ENCODE data around the gene SPIRE2. TPM values are rescaled to one million over a fixed set of nuclear protein-coding genes. Genes with fewer than 3 reads are reported as not detected.
"Not testable (repeated sequence)": the region's sequence is repeated elsewhere in the genome, so short reads cannot be mapped to it uniquely, and the experiment has no call there.

SPIRE2 gene
- total and polyA plus RNA-seq, 7 donors = 0.82 to 44.0 (median 5.3) TPM

GRCh38 chr16:89791278-89791995, 36.8 kb upstream of the SPIRE2 start:
- no peaks in the 10 kb centered on the region for H3K36me3 ChIP-seq
- TF ChIP-seq POLR2AphosphoS5 (IDR thresholded peaks at IDR 0.05) (no peak), POLR2A (IDR thresholded peaks at IDR 0.05) (no peak)
- H3K27ac ChIP-seq = no peak overlapping the region
- no peaks in the 10 kb centered on the region for H3K9me3 ChIP-seq
- intact Hi-C loops (cut with DNase I) = no loop called here
- no peaks in the 10 kb centered on the region for H3K4me1 ChIP-seq
- no peaks in the 10 kb centered on the region for H3K27me3 ChIP-seq
- H3K4me3 ChIP-seq = no peak overlapping the region
- WGBS, 2 donors = 97 to 98% methylated on average over 16 of the region's 16 CpGs
- DNase-seq = no peak

GRCh38 chr16:89793092-89793491, 35.2 kb upstream of the SPIRE2 start:
- H3K4me3 ChIP-seq, H3K27ac ChIP-seq, H3K27me3 ChIP-seq, H3K9me3 ChIP-seq, H3K4me1 ChIP-seq, H3K36me3 ChIP-seq: not testable (repeated sequence)
- 20 to 38% methylated on average over 12 of the region's 12 CpGs for WGBS, 2 donors
- DNase-seq = peak; percentile 75
- intact Hi-C loops (cut with DNase I) = loop anchor here (1.0 kb wide), 1 partner anchor 93 kb away; no protein-coding TSS in a partner anchor
- TF ChIP-seq CTCF (IDR thresholded peaks at IDR 0.05) = peak; percentile 25 to 59 (median 38)

- intact Hi-C loops (cut with DNase I) = loop anchor here (1.0 kb wide), 1 partner anchor 94 kb away; no protein-coding TSS in a partner anchor
- peaks cover 0 to 8% (median 6%) of the 10 kb centered on the region in 4 donors for H3K4me1 ChIP-seq
- H3K9me3 ChIP-seq = no peaks in the 10 kb centered on the region
- no peak for DNase-seq
- TF ChIP-seq EP300 (IDR thresholded peaks at IDR 0.05) = no peak
- no peak for TF ChIP-seq CTCF (IDR thresholded peaks at IDR 0.05)
- TF ChIP-seq POLR2A (IDR thresholded peaks at IDR 0.05) = no peak
- no peak for TF ChIP-seq POLR2AphosphoS5 (IDR thresholded peaks at IDR 0.05)
- H3K36me3 ChIP-seq = no peaks in the 10 kb centered on the region
- no peaks in the 10 kb centered on the region for H3K27me3 ChIP-seq
- H3K27ac ChIP-seq = no peak overlapping the region
- H3K4me3 ChIP-seq = no peak overlapping the region
- 97% methylated on average over 7 of the region's 7 CpGs for WGBS, 2 donors
Measured at GRCh38 chr16:89793955-89794354, 34.3 kb upstream of the SPIRE2 start.

GRCh38 chr16:89795676-89796075, 32.6 kb upstream of the SPIRE2 start:
- intact Hi-C loops (cut with DNase I) = no loop called here
- DNase-seq = no peak
- 86 to 94% methylated on average over 5 of the region's 5 CpGs for WGBS, 2 donors
- no peak for TF ChIP-seq EP300 (IDR thresholded peaks at IDR 0.05)
- no peak for TF ChIP-seq POLR2A (IDR thresholded peaks at IDR 0.05)
- no peak for TF ChIP-seq CTCF (IDR thresholded peaks at IDR 0.05)
- TF ChIP-seq POLR2AphosphoS5 (IDR thresholded peaks at IDR 0.05) = no peak
- peaks cover 0 to 18% (median 11%) of the 10 kb centered on the region in 4 donors for H3K4me1 ChIP-seq
- H3K27ac ChIP-seq = no peak overlapping the region
- H3K4me3 ChIP-seq = no peak overlapping the region
- no peaks in the 10 kb centered on the region for H3K9me3 ChIP-seq
- no peaks in the 10 kb centered on the region for H3K27me3 ChIP-seq
- H3K36me3 ChIP-seq = no peaks in the 10 kb centered on the region

- H3K36me3 ChIP-seq = no peaks in the 10 kb centered on the region
- no peak overlapping the region for H3K27ac ChIP-seq
- no peaks in the 10 kb centered on the region for H3K9me3 ChIP-seq
- WGBS, 2 donors = 56 to 88% methylated on average over 18 of the region's 18 CpGs
- H3K27me3 ChIP-seq = no peaks in the 10 kb centered on the region
- intact Hi-C loops (cut with DNase I) = no loop called here
- H3K4me3 ChIP-seq = no peak overlapping the region
- peaks cover 0 to 18% (median 11%) of the 10 kb centered on the region in 4 donors for H3K4me1 ChIP-seq
- TF ChIP-seq POLR2AphosphoS5 (IDR thresholded peaks at IDR 0.05) (no peak), CTCF (IDR thresholded peaks at IDR 0.05) (no peak), EP300 (IDR thresholded peaks at IDR 0.05) (no peak), POLR2A (IDR thresholded peaks at IDR 0.05) (no peak)
- DNase-seq = no peak
Measured at GRCh38 chr16:89796104-89796503, 32.2 kb upstream of the SPIRE2 start.

Data from sigmoid colon (tissue), 7 donors.